Body of pancreas (tissue), 4 donors: ENCODE data around the gene OR5M3. TPM values are rescaled to one million over a fixed set of nuclear protein-coding genes. Genes with fewer than 3 reads are reported as not detected.

Experiments used
- ATAC-seq: fragments of 150-250 bp; one replicate; pipeline ENCODE4 v1.9.1; 2016
- DNase-seq, 4 donors: peaks; one replicate each; pipeline ENCODE4 v3.0.0-alpha.2; 2019
- H3K27ac ChIP-seq, 4 donors: fragments of 200-600 bp; sonication (generic); 1 replicate in 3 of 4; 2 replicates in 1 of 4; pipeline versions ENCODE4 v1.5.1 to v1.6.1; 2016 to 2019; ENCODE audit warnings: mild to moderate bottlenecking in 1 of 4, mixed read lengths in 1 of 4, moderate library complexity in 1 of 4
- H3K27me3 ChIP-seq, 2 donors: fragments of 200-600 bp; sonication (generic); one replicate each; pipeline ENCODE4 v1.6.0; 2016; ENCODE audit warnings: mild to moderate bottlenecking in 1 of 2
- H3K36me3 ChIP-seq, 2 donors: fragments of 200-600 bp; sonication (generic); replicated peaks in 1 of 2; 2 replicates each; pipeline ENCODE4 v1.5.1; 2016; ENCODE audit warnings: low read depth in 2 of 2; ENCODE audit not compliant: insufficient read depth in 1 of 2
- H3K4me1 ChIP-seq: fragments of 200-600 bp; sonication (generic); one replicate; pipeline ENCODE4 v1.6.0; 2016
- H3K4me3 ChIP-seq, 2 donors: fragments of 200-600 bp; sonication (generic); 1 replicate in 1 of 2; 2 replicates in 1 of 2; pipeline ENCODE4 v1.5.1; 2016 to 2019
- H3K9me3 ChIP-seq, 3 donors: fragments of 200-600 bp; sonication (generic); 1 replicate in 2 of 3; 2 replicates in 1 of 3; pipeline ENCODE4 v1.5.1; 2016
- CTCF ChIP-seq, 7 experiments: fragments of 450-650 bp in 4 of 7; fragments of 200-600 bp in 3 of 7; sonication (generic) in 3 of 7; IDR thresholded peaks; one replicate each; pipeline ENCODE4 v1.5.1; 2016 to 2019; ENCODE audit warnings: antibody characterized with exemption in 7 of 7
- POLR2A ChIP-seq, 3 donors: fragments of 450-650 bp; IDR thresholded peaks; one replicate each; pipeline ENCODE4 v1.6.1; 2016; ENCODE audit warnings: antibody characterized with exemption in 3 of 3, mild to moderate bottlenecking in 2 of 3
- WGBS, 2 donors: methylation state at CpG; one replicate each; pipeline ENCODE4 v1.1.5; 2017; 5-methylcytosine and 5-hydroxymethylcytosine counted together
- intact Hi-C: fragments of 100-400 bp; cut with DNase I; formaldehyde crosslinking; loops from one replicate; pipeline ENCODE4 v1.15.1; 2023
- total RNA-seq, 2 donors: library from RNA; depleted of rRNA; stranded (reverse); fragments of >200 nt; gene quantifications; one replicate each; pipeline ENCODE4 v1.1.0, GENCODE V29; 2016

Gene OR5M3
- total RNA-seq, 2 donors from 2014 or later, result not detected

- WGBS, 2 donors, result 60 to 66% methylated on average over 2 of the region's 2 CpGs
- TF ChIP-seq POLR2A (IDR thresholded peaks at IDR 0.05) (no peak), CTCF (IDR thresholded peaks at IDR 0.05) (no peak)
- Histone ChIP-seq H3K4me1 (no peaks in the 10 kb centered on the region), H3K4me3 (no peak overlapping the region), H3K27me3 (no peaks in the 10 kb centered on the region), H3K9me3 (no peaks in the 10 kb centered on the region), H3K27ac (no peak overlapping the region), H3K36me3 (no peaks in the 10 kb centered on the region)
- DNase-seq (no peak), ATAC-seq (no peak)
- intact Hi-C loops, result no loop called here
Measured at GRCh38 chr11:56495117-56495516, 22.0 kb upstream of the OR5M3 start.

- intact Hi-C loops, result no loop called here
- no peak for ATAC-seq
- no peak within 1 kb of the TSS for H3K27ac ChIP-seq
Measured at GRCh38 chr11:56491270-56491669, 18.1 kb upstream of the OR5M3 start, which contains the start of gene OR5M8. Gene OR5M8, minus strand, starts transcription at chr11:56491370. Its CDS starts 0 bp downstream, at chr11:56491370.

GRCh38 chr11:56486801-56487200, 13.6 kb upstream of the OR5M3 start:
- ATAC-seq (no peak), DNase-seq (no peak)
- no peak for TF ChIP-seq CTCF (IDR thresholded peaks at IDR 0.05)
- TF ChIP-seq POLR2A (IDR thresholded peaks at IDR 0.05), result no peak
- 25 to 28% methylated on average over 3 of the region's 3 CpGs for WGBS, 2 donors
- Histone ChIP-seq H3K4me3 (no peak overlapping the region), H3K27ac (no peak overlapping the region), H3K4me1 (no peaks in the 10 kb centered on the region), H3K36me3 (no peaks in the 10 kb centered on the region), H3K27me3 (no peaks in the 10 kb centered on the region), H3K9me3 (no peaks in the 10 kb centered on the region)
- intact Hi-C loops, result no loop called here

More at GRCh38 chr11:56491270-56491669, 18.1 kb upstream of the OR5M3 start, which contains the start of gene OR5M8:
- Histone ChIP-seq H3K27me3 (no peaks in the 10 kb centered on the region), H3K36me3 (no peaks in the 10 kb centered on the region), H3K9me3 (no peaks in the 10 kb centered on the region), H3K4me1 (no peaks in the 10 kb centered on the region), H3K4me3 (no peak within 1 kb of the TSS)
- 53 to 64% methylated on average over 7 of the region's 7 CpGs for WGBS, 2 donors
- TF ChIP-seq CTCF (IDR thresholded peaks at IDR 0.05) (no peak), POLR2A (IDR thresholded peaks at IDR 0.05) (no peak)
- no peak for DNase-seq

GRCh38 chr11:56474729-56475235, 1.6 kb upstream of the OR5M3 start:
- 29 to 47% methylated on average over 1 of the region's 1 CpG for WGBS, 2 donors
- H3K27ac ChIP-seq, result no peak overlapping the region
- ATAC-seq (no peak), DNase-seq (no peak)
- no peaks in the 10 kb centered on the region for H3K9me3 ChIP-seq
- no peaks in the 10 kb centered on the region for H3K27me3 ChIP-seq
- no peaks in the 10 kb centered on the region for H3K36me3 ChIP-seq
- TF ChIP-seq POLR2A (IDR thresholded peaks at IDR 0.05), result no peak
- no peak for TF ChIP-seq CTCF (IDR thresholded peaks at IDR 0.05)
- H3K4me1 ChIP-seq, result no peaks in the 10 kb centered on the region
- H3K4me3 ChIP-seq, result no peak overlapping the region
- intact Hi-C loops, result no loop called here

- Histone ChIP-seq H3K4me1 (no peaks in the 10 kb centered on the region), H3K36me3 (no peaks in the 10 kb centered on the region), H3K27me3 (no peaks in the 10 kb centered on the region), H3K27ac (no peak overlapping the region), H3K4me3 (no peak overlapping the region), H3K9me3 (no peaks in the 10 kb centered on the region)
- intact Hi-C loops, result no loop called here
- 43 to 50% methylated on average over 1 of the region's 1 CpG for WGBS, 2 donors
- no peak for ATAC-seq
- DNase-seq, result no peak
- TF ChIP-seq POLR2A (IDR thresholded peaks at IDR 0.05), result no peak
- no peak for TF ChIP-seq CTCF (IDR thresholded peaks at IDR 0.05)
Measured at GRCh38 chr11:56457076-56457475, 16.1 kb downstream of the OR5M3 start.
